NCI-H524 (cell line): ENCODE measurements around the gene WDR83.
A peak's percentile ranks its signal among the peaks of the same experiment; 100 is the strongest.

Experiments used
- DNase-seq, 2 experiments: peaks; one replicate each; lab custom pipeline; 2025; lab: John Stamatoyannopoulos, UW

Gene WDR83

DNA sequence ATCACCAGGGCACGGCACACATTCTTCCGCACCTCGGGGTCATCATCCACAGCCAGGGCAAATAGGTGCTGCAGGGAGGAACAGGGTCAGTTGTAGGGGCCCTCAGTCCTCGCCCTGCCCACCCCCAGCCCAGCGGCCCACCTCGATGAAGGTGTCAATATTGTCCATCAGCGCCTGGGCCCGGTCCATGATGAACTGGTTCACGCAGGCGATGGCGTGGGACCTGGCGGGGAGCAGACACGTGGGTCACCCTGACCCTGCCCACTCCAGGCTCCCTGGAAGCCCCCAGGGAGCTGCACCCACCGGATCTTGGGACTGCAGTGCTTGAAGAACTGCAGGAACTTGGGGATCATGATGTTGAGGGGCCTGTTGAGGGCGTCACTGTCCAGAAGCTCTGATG lies 48.5 kb downstream of the WDR83 start:
- no peak for DNase-seq

DNA sequence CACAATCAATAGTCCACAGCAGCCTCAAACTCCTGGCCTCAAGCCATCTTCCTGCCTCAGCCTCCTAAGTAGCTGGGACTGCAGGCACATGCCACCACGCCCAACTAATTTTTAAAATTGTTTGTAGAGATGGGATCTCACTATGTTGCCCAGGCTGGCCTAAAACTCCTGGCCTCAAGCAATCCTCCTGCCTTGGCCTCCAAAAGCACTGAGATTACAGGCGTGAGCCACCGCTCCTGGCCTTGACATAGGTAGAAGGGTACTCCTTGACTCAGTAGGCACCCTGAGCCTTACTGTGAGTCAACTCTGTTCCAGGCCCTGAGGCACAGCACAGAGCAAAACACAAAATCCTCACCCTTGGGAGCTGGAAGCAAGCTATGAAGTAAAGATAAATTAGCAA lies 49.3 kb downstream of the WDR83 start:
- no peak for DNase-seq

DNA sequence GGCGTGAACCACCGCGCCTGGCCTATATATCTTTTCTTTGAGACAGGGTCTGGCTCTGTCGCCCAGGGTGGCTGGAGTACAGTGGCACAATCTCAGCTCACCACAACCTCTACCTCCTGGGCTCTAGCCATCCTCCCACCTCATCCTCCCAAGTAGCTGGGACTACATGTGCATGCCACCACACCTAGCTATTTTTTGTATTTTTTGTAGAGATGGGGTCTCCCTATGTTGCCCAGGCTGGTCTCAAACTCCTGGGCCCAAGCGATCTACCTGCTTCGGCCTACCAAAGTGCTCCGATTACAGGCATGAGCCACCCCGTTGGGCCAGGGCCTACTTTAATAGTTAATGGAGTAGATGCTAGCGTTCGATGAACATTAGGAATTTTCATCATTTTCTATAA lies 53.7 kb downstream of the WDR83 start:
- DNase-seq, result no peak

DNA sequence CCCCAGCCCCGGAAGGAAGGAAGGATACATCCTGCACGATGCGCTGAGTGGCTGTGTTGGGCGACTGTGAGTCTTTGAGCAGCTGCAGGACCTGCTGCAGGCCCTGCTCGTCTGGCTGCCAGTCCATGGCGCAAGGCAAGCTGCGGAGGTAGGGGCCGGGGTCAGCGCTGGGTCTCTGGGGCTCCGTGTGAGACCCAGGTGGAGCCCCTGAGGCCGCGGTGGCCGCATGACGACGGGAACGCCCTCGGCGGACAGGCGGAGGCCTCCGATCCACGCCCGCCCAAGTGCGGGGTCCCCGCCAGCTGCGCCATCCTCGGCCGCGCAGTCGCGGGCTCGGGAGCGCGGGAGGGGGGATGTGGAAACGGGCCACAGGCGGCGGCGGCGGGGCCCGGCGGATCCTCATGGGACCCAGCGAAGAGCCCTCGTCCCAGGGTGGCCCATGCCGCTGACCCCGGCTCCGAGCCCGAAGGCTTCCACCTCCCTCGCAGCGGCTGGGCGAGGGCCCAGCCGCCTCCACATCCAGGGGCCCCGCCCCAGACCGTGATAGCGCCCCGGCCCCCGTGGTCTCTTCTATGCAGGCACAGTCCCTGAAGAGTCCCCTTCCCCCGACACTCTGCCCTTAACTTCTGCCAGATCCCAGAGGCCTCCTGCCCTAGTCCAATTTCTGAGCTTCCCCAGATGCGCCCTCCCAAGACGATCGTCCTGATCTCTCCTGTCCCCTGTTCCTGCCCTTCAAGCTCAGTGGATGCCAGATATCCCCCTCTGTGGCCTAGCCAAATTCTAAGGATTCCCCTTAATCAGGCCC lies 54.4 kb downstream of the WDR83 start:
- DNase-seq, result no peak

DNA sequence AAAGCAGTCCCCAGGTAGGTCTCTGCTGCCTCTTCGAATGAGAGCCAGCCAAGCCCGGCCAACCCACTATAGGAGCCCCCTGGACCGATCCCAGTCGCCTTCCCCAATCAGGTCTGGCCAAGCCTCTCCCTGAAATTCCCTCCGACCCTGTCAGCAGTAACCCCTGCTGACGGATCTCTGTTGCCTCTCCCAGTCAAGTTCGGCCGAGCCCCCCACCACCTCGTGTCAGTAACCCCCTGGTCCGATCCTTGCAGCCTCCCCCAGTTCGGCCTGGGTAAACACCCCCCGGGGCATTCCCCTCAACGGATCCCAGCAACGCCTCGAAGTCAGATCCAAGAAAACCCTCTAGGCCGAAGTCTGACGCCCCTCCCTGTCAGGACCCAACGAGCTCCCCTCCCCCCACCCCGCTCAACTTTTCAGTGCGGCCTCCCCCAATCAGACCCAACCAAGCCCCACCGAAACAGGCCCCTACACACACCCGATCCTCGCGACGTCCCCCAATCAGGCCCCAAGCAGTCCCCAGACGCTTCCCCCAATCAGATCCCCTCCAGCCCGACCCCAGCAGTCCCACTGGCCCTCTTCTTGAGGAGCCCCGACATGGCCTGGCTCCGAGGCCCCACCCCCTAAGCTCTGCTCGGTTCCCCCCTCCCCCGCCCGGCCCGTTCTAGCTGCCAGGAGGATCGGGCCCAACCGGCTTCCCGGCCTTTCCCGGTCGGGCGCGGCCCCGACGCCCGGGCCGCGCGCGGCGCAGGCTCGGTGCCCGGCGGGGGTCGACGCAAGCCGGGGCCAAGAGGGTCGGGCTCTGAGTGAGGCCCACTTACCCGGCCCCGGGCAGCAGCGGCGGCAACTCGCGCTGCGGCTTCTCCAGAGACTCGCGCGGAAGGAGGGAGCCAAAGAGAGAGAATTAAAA lies 55.3 kb downstream of the WDR83 start:
- no peak for DNase-seq

DNA sequence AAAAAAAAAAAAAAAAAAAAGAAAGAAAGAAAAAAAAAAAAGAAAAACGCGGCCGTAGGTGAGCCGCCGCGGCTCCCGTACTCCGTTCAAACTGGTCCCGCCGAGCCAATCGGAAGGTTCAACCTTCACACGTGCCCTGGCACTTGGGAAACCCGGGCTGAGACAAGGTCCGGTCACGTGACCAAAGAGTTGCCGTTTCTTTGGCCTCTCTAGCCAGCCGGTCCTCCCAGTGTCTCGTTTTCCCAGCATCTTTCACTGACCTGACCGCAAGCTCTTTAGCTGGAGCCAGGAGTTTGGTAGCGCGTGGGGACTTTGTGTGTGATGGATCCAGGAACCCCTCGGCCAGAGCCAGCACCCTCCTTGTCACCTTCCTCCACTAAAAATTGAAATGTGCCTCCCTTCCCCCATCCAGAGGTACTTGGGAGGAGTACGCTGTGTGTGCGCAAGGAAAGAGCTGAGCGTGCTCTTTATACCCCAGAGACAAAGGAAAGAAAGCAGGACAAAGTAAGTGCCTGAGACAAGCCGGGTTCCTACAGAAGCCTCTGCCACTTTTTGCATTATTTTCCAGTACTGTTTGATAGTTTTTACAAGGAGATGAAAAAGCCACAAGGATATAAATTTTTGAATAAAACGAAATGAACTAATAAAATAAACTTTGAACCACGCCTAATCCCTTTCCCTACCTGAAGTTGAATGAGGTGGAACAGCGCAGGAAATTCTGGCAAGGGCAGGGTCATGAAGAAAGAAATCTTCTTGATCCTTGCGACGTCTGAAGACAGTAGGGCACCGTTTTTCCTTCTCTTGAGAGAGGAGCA lies 56.2 kb downstream of the WDR83 start:
- DNase-seq, result peak; percentile 99 to 100

DNA sequence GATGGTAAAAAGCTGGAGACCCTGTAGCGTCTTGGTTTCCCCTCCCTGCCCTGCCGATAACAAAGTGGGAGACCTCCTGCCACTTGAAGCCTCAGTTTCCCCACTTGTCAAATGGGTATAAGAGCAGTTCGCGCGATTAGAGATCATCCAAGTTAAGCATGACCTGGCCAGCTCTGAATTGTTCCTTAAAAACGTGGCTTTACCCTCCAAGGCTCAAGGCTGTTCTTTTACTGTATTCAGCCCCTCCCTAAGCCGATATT lies 56.7 kb downstream of the WDR83 start:
- peak in 1 of 2 experiments; percentile 56 for DNase-seq

DNA sequence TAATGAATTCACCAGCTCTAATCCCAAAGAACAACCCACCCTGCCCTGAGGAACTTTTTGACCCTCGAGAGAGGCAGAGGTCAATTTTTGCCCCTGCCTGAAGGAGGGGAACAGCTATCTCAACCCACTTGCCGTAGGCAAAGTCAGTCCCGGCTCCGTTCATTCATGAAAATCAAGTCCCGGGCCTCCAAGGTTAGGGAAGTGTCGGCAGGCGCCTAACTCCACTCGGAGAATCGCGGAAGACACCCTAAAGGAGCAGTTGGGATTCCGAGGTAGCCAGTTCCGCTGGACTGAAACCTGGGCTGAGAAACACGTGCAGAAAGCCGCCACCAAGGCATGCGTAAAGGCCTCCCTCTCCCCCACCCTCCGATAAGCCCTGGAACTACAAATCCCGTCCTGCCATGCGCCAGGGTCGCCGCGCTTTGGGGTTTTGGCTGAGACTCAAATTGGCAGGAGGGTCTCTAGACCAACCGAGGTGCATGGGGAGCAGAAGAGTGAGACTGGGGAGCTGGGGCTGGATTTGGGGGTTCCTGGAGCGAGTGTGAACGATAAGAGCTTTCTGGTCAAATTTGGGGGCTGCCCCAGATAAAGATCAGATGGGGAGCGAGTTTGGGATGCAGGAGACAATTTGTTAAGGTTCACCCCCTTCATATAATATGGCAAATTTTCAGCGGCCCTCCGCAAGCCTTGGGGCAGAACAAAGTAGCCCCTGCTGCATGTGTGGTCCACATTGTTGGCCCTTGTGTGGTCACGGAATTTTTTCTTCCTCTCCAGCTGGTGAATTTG lies 57.2 kb downstream of the WDR83 start, which contains the start of gene TNPO2:
Gene TNPO2, minus strand, starts transcription at position 292 of the 786 bp plus-strand sequence. CDS start 2,955 bp downstream, outside the sequence.
- DNase-seq, result peak; percentile 83 to 87
